Spinal cord (tissue), 10 donors: ENCODE data around the gene TLCD2. TPM values are rescaled to one million over a fixed set of nuclear protein-coding genes. Genes with fewer than 3 reads are reported as not detected.
"Not testable (repeated sequence)": the region's sequence is repeated elsewhere in the genome, so short reads cannot be mapped to it uniquely, and the experiment has no call there.

Experiments
- DNase-seq, 6 donors: peaks; one replicate each; pipeline versions ENCODE4 v3.0.0 to v3.0.0-alpha.2; 2013 to 2015; ENCODE audit warnings: low spot score in 6 of 6, low read depth in 4 of 6
- H3K27ac ChIP-seq: one replicate; pipeline ENCODE4 v1.5.1; 2013; ENCODE audit warnings: low read depth, low read length, control low read depth
- H3K27me3 ChIP-seq: one replicate; pipeline ENCODE4 v1.6.1; 2013; ENCODE audit warnings: low read length; ENCODE audit not compliant: control insufficient read depth, insufficient read depth
- H3K36me3 ChIP-seq: one replicate; pipeline ENCODE4 v1.6.1; 2013; ENCODE audit warnings: low read length; ENCODE audit not compliant: control insufficient read depth, insufficient read depth
- H3K4me1 ChIP-seq: one replicate; pipeline ENCODE4 v1.6.1; 2013; ENCODE audit warnings: low read length; ENCODE audit not compliant: control insufficient read depth, insufficient read depth
- H3K4me3 ChIP-seq: one replicate; pipeline ENCODE4 v1.5.1; 2013; ENCODE audit warnings: low read depth, low read length, control low read depth
- H3K9me3 ChIP-seq: one replicate; pipeline ENCODE4 v1.6.1; 2013; ENCODE audit warnings: low read length; ENCODE audit not compliant: control insufficient read depth, insufficient read depth
- WGBS: methylation state at CpG from one replicate; pipeline ENCODE4 v1.1.5; 2013; ENCODE audit warnings: missing lambda C conversion rate; ENCODE audit not compliant: insufficient coverage; 5-methylcytosine and 5-hydroxymethylcytosine counted together
- polyA plus RNA-seq, 2 donors: library from polyadenylated mRNA; unstranded; fragments of 120-200 nt; gene quantifications; one replicate each; pipeline ENCODE4 v1.2.1, GENCODE V29; 2013; ENCODE audit not compliant: insufficient read length in 2 of 2
- total RNA-seq, 2 donors: library from RNA; depleted of rRNA in 1 of 2; stranded (reverse); fragments of 120-200 nt in 1 of 2; fragments of >200 nt in 1 of 2; gene quantifications; one replicate each; pipeline versions ENCODE4 v1.2.3 to v1.2.4, GENCODE V29; 2013 to 2014
- donor health status: healthy.

TLCD2 gene
- total and polyA plus RNA-seq, 4 donors: 1.4 to 3.2 (median 2.5) TPM

DNA sequence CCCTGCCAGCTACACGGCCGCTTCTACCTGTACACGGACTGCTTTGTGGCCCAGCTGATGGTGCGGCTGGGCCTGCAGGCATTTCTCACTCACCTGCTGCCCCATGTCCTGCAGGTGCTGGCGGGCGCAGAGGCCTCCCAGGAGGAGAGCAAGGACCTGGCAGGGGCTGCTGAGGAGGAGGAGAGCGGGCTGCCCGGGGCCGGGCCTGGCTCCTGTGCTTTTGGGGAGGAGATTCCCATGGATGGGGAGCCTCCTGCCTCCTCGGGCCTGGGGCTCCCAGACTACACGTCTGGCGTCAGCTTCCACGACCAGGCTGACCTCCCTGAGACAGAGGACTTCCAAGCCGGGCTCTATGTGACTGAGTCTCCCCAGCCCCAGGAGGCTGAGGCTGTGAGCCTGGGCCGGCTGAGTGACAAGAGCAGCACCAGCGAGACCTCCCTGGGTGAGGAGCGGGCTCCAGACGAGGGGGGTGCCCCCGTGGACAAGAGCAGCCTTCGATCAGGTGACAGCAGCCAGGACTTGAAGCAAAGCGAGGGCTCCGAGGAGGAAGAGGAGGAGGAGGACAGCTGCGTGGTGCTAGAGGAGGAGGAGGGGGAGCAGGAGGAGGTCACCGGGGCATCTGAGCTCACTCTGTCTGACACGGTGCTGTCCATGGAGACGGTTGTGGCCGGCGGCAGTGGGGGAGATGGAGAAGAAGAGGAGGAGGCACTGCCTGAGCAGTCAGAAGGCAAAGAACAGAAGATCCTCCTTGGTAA lies 17.9 kb upstream of the TLCD2 start:
- Histone ChIP-seq H3K9me3 (no peaks in the 10 kb centered on the region), H3K36me3 (peaks cover 66% of the 10 kb centered on the region), H3K27me3 (no peaks in the 10 kb centered on the region), H3K4me1 (peaks cover 36% of the 10 kb centered on the region), H3K4me3 (no peak overlapping the region), H3K27ac (no peak overlapping the region)
- no peak for DNase-seq
- 89% methylated on average over 24 of the region's 28 CpGs for WGBS

- Histone ChIP-seq H3K9me3 (no peaks in the 10 kb centered on the region), H3K4me3 (no peak overlapping the region), H3K4me1 (peaks cover 36% of the 10 kb centered on the region), H3K36me3 (peaks cover 58% of the 10 kb centered on the region), H3K27me3 (no peaks in the 10 kb centered on the region), H3K27ac (no peak overlapping the region)
- DNase-seq: no peak
- WGBS: 95% methylated on average over 21 of the region's 21 CpGs
Measured at GRCh38 chr17:1727258-1727789, 17.1 kb upstream of the TLCD2 start.

- Histone ChIP-seq H3K4me1 (peaks cover 36% of the 10 kb centered on the region), H3K27me3 (no peaks in the 10 kb centered on the region), H3K36me3 (peaks cover 55% of the 10 kb centered on the region), H3K9me3 (no peaks in the 10 kb centered on the region), H3K27ac (no peak overlapping the region), H3K4me3 (no peak overlapping the region)
- WGBS: 88% methylated on average over 18 of the region's 18 CpGs
- DNase-seq: no peak
Measured at GRCh38 chr17:1726626-1727257, 16.6 kb upstream of the TLCD2 start.

DNA sequence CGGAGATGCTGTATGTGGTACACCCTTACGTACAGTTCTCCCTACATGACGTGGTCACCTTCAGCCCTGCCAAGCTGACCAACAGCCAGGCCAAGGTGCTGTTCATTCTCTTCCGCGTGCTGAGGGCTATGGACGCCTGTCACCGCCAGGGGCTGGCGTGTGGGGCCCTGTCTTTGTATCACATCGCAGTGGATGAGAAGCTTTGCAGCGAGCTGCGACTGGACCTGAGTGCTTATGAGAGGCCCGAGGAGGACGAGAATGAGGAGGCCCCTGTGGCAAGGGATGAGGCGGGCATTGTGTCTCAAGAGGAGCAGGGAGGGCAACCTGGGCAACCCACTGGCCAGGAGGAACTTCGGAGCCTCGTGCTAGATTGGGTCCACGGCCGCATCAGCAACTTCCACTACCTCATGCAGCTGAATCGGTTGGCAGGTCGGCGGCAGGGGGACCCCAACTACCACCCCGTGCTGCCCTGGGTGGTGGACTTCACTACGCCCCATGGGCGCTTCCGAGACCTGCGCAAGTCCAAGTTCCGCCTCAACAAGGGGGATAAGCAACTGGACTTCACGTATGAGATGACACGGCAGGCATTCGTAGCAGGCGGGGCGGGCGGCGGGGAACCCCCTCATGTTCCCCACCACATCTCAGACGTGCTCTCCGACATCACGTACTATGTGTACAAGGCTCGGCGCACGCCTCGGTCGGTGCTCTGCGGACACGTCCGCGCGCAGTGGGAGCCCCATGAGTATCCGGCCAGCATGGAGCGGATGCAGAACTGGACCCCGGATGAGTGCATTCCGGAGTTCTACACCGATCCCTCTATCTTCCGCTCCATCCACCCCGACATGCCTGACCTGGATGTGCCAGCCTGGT lies 15.7 kb upstream of the TLCD2 start:
- Histone ChIP-seq H3K4me1 (peaks cover 36% of the 10 kb centered on the region), H3K27me3 (no peaks in the 10 kb centered on the region), H3K4me3 (no peak overlapping the region), H3K27ac (no peak overlapping the region), H3K36me3 (peaks cover 51% of the 10 kb centered on the region), H3K9me3 (no peaks in the 10 kb centered on the region)
- no peak for DNase-seq
- 94% methylated on average over 54 of the region's 54 CpGs for WGBS

DNA sequence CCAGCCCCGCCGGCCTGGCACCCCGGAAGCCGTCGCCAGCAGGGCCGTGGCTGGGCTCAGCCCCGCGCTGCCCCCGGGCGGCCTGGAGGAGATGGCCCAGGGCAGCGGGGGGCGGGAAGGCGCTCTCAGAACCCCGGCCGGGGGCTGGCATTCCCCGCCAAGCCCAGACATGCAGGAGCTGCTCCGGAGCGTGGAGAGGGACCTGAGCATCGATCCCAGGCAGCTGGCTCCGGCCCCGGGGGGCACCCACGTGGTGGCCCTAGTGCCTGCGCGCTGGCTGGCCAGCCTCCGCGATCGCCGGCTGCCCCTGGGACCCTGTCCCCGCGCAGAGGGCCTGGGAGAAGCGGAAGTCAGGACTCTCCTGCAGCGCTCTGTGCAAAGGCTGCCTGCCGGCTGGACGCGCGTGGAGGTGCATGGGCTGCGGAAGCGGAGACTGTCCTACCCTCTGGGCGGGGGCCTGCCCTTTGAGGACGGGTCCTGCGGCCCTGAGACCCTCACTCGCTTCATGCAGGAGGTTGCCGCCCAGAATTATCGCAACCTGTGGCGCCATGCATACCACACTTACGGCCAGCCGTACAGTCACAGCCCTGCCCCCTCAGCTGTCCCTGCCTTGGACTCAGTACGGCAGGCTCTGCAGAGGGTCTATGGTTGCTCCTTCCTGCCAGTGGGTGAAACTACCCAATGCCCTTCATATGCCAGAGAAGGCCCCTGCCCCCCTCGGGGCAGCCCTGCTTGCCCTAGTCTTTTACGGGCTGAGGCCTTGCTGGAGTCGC lies 14.9 kb upstream of the TLCD2 start:
- no peak overlapping the region for H3K27ac ChIP-seq
- peaks cover 43% of the 10 kb centered on the region for H3K36me3 ChIP-seq
- H3K4me1 ChIP-seq: peaks cover 30% of the 10 kb centered on the region
- H3K27me3 ChIP-seq: no peaks in the 10 kb centered on the region
- DNase-seq: no peak
- no peaks in the 10 kb centered on the region for H3K9me3 ChIP-seq
- H3K4me3 ChIP-seq: peak overlapping the region; percentile 37
- WGBS: 28% methylated on average over 51 of the region's 51 CpGs

- peaks cover 40% of the 10 kb centered on the region for H3K36me3 ChIP-seq
- under 1% methylated on average over 57 of the region's 57 CpGs for WGBS
- H3K27ac ChIP-seq: peak within 1 kb of the TSS; percentile 61
- peak in 5 of 6 donors; percentile 47 to 93 (median 75) for DNase-seq
- peaks cover 28% of the 10 kb centered on the region for H3K4me1 ChIP-seq
- no peaks in the 10 kb centered on the region for H3K9me3 ChIP-seq
- H3K27me3 ChIP-seq: no peaks in the 10 kb centered on the region
- peak within 1 kb of the TSS; percentile 59 for H3K4me3 ChIP-seq
Measured at GRCh38 chr17:1724351-1724868, 14.2 kb upstream of the TLCD2 start, which contains the start of gene WDR81. WDR81 (plus strand) TSS chr17:1724704; CDS start chr17:1724960, 256 bp downstream.

GRCh38 chr17:1722022-1722421 lies 11.8 kb upstream of the TLCD2 start:
- H3K4me3 ChIP-seq, H3K9me3 ChIP-seq, H3K27me3 ChIP-seq, DNase-seq, H3K27ac ChIP-seq: not testable (repeated sequence)
- H3K4me1 ChIP-seq: peaks cover 42% of the 10 kb centered on the region
- 100% methylated on average over 6 of the region's 8 CpGs for WGBS
- H3K36me3 ChIP-seq: peaks cover 19% of the 10 kb centered on the region

DNA sequence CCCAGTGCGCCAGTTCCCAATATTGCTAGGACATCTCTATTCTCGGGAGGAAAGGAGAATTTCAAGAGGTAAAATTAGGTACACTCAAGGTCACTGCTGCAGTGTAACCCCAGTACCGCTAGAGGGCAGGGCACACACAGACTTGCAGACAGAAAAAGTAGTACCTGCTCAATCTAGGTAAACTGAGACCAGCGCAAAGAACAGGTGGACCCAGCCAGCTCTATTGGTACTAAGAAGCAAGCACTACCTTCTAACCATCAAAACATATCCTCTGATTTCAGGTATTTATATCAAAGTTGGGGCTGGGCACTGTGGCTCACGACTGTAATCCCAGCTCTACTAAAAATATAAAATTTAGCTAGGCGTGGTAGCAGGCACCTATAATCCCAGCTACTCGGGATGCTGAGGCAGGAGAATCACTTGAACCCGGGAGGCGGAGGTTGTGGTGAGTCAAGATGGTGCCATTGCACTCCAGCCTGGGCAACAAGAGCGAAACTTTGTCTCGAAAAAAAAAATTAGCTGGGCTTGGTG lies 10.7 kb upstream of the TLCD2 start:
- no peak overlapping the region for H3K4me3 ChIP-seq
- WGBS: 34% methylated on average over 9 of the region's 11 CpGs
- no peak overlapping the region for H3K27ac ChIP-seq
- no peaks in the 10 kb centered on the region for H3K9me3 ChIP-seq
- DNase-seq: peak in 2 of 6 donors; percentile 74 to 88
- H3K4me1 ChIP-seq: peaks cover 42% of the 10 kb centered on the region
- H3K27me3 ChIP-seq: no peaks in the 10 kb centered on the region
- peaks cover 8% of the 10 kb centered on the region for H3K36me3 ChIP-seq
